COR-L47 (cell line): ENCODE data around the gene UBAC2.

Source experiments
- DNase-seq: peaks from one replicate; lab custom pipeline; 2025; lab: John Stamatoyannopoulos, UW

Gene UBAC2

GRCh38 chr13:99340638-99341037 lies 140.0 kb downstream of the UBAC2 start:
- DNase-seq: no peak

GRCh38 chr13:99341969-99342722 lies 141.5 kb downstream of the UBAC2 start:
- no peak for DNase-seq

- no peak for DNase-seq
Measured at GRCh38 chr13:99342723-99343315, 142.2 kb downstream of the UBAC2 start.

DNA sequence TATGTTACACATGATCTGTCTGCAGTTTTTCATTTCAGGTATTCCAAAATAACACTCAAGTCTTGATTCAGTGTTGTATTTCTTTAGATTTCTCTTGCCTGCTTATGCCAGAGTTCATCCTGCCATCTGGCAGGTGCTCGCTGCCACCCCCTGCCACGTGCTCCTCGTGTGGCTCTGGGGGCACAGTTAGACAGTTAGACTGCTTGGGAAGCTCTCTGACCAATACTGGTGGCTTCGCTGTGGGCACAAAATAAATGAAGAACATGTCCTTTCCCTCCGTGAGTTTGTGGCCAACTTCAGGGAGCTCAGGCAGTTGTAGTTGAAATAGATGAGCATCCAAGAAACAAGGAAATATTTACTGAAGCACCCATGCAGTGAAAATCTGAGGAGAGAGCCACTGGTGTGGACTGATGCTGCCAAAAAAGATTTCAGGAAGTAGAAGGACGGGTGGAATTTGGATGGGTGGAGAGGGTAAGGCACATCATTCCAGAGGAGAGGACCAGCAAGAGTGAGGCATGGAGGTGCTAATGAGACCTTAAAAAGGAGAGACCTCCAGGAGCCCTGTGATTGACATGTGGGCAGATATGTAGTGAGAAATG lies 144.1 kb downstream of the UBAC2 start:
- no peak for DNase-seq

DNA sequence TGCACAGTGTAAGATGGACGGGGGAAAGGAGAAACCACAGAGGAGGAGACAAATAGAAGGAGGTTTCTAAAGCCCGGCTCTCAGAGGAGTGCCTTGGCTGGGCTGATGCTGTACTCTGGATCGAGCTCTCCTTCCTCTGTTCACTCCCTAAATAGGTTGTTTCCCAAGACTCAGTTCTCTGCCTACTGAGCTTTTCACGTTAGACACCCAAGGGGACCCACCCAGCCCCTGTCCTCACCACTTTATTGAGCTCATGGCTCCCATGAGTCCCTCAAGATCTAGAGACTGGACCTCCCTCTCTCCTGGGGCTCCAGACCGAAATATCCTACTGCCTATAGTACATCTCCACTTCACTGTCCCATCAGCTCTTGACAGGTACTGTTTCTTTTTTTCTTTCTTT lies 144.7 kb downstream of the UBAC2 start:
- DNase-seq: no peak

DNA sequence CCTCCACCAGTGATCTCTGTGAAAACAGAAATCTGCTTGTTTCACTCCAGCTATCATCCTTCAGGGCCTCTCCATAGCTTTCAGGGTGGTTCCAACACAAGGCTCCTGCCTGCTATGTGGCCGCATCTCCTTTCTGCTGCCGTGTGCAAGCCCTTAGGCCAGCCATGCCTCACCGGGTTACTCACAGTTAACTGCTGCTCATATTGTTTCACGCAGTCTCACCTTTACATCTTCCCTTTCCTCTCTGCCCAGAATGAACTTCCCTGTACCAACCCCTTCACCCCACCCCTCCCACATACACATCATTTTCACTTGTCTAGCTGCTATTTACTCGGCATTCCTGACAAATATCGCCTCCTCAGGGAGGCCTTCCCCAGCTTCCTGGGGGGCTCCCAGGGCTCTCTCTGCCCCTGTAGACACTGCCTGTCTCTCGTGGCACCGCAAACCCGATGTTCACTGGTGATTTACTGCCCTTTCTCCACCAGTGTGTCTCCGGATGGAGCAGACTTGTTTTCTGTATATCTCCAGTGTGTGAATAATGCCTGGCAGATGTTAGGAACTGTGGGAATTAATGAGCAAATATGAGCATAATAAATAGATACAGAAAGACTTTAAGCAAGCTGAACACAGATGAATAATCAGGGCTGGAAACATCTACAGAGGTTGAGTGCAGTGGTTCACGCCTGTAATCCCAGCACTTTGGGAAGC lies 145.8 kb downstream of the UBAC2 start:
- no peak for DNase-seq

- no peak for DNase-seq
Measured at GRCh38 chr13:99347335-99347878, 146.8 kb downstream of the UBAC2 start.

- no peak for DNase-seq
Measured at GRCh38 chr13:99347911-99348451, 147.3 kb downstream of the UBAC2 start.

GRCh38 chr13:99350191-99350590 lies 149.5 kb downstream of the UBAC2 start:
- no peak for DNase-seq

- DNase-seq: no peak
Measured at GRCh38 chr13:99351772-99352171, 151.1 kb downstream of the UBAC2 start.

DNA sequence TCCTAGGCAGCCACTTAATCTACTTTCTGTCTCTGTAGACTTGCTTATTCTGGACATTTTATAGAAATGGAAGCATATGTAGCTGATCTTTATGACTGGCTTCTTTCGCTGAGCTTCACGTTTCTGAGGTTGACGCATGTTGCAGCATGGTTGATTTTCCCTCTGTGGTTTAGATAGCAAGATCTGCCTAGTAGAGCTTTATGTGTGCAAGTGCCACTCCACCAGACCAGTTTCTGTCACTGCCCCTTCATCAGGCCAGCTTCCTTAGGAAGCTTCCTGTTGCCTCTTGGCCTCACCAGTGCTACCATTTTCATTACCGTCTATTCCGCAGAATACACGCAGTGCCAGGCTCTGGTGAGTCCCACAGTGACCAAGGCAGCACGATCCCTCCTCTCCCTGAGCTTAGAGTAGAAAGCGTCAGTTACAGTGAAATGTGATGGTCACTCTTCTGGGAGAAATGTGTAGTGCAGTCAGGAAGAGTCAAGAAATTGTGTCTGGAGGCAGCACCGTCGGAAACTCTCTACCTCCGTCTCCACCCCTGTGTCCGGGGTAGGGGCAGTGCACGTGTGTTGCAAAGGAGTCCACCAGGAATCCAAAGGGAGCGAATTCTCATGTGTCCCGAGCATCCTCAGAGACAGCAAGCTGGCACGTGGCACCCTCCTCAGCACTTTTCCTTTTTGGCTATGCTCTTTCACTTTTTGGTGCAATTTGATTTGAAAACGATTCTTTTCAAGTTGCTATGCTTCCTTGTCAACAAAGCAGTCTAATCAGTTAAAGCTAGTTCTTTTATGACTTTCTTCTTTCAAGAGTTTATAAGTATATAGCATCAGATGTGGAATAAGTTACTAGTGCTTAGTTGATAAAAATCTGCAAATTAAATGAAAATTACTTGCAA lies 151.9 kb downstream of the UBAC2 start:
- no peak for DNase-seq

DNA sequence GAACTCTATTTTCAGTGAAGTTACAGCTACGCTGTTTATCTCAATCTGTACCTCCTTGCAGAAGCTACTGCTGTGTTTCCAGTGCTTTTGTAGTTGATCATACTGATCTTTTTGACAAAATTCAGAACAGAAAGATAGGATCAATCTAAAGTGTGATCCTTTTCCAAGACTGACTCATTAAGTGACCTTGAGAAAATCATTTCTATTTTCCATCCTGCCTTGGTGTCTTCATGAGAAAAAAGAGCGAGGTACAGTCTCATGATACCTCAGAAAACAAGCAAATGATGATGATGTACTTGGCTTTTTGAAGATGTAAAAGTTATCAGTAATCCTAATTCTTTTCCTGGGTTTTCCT lies 152.6 kb downstream of the UBAC2 start:
- DNase-seq: no peak

- DNase-seq: no peak
Measured at GRCh38 chr13:99353836-99354235, 153.2 kb downstream of the UBAC2 start.

GRCh38 chr13:99354371-99354951 lies 153.8 kb downstream of the UBAC2 start:
- no peak for DNase-seq

DNA sequence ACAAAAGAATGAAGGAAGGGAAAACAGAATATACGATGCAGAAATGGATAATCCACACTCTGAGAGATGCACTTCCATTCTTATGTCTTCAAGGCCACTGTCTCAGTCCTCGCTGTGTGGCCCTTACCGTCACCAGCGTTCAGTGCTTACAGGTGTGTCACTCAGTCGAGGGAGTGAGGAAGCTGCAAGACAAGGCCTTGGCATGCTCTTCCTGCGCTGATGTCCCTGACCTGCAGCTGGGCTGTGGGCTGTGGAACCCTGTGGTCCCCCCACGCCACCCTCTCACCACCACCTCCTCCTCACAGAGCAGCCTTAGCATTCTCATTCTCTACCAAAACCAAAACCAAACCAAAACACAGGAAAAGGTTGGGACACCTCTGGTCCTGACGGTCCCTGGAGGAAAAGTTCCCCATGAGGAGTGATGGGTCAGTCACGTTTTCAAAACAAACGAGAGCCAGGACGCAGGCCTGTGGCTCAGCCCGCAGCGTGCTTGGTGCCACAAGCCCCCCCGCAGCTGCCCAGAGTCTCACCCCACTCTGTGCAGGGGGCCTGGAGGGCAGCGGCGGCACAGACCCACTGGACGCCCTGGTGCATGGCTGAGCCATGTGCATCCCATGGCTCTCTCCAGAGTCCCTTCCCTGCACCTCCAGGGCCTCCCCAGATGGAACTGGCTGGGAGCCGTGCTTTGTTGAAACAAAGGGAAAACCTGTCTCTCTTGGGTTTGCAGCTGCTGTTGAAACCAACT lies 154.8 kb downstream of the UBAC2 start:
- no peak for DNase-seq

GRCh38 chr13:99356012-99356261 lies 155.3 kb downstream of the UBAC2 start:
- no peak for DNase-seq

DNA sequence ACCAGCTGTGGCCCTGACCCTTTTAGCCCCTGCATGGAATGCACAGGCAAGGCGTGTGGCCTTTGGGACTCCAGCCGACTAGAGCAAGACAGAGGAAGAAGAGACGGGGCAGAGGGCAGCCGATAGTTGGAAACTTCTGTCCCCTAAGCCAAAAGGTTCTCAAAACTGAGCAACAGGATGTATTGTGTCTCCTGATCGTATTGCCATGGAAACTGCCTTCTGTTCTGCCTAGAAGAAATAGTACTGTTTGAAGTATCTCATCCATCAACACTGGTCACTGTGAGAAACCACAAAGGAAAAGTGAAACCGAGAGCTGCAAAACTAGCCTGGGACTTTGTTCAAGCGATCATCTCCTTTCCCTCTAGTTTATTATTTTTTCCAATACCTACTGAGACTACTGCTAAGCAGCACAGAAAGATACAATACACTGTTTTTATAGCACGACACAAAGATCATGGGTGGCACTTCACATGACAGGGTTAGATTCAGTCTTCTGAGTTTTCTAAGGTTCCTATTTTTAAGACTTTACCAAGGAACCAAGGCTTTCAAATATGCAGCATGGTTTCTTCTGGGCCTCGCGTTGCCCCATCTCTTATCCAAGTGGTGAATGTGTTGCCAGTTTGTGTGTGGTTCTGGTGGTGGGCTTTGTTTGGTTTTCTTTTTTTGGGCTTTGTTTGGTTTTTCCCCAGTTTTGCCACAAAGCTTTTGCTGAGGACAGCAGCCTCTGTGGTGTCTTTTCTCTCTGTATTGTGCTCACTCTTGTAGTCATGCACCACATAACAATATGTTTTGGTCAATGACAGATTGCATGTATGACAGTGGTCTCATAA lies 155.8 kb downstream of the UBAC2 start:
- no peak for DNase-seq

DNA sequence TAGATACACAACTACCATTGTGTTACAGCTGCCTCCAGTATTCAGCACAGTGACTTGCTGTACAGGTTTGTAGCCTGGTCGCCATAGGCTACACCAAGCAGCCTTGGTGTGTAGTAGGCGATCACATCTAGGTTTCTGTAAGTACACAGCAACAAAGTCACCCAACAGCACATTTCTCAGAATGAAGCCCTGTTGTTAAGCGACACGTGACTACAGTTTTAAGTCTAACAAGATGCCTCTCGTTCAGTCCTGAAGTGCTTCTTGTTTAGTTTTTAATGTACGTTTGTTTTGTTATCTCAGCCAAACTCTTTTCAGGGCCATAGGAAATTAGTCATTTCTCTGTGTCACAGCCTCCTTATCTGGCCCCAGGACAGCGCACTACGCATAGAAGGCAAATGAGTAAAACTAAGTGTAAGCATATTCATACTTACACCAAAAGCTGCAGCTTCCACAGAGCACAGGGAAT lies 156.5 kb downstream of the UBAC2 start:
- no peak for DNase-seq

- DNase-seq: no peak
Measured at GRCh38 chr13:99357941-99358340, 157.3 kb downstream of the UBAC2 start.

GRCh38 chr13:99359528-99359927 lies 158.9 kb downstream of the UBAC2 start:
- DNase-seq: no peak
